Cerebellar cortex (tissue), 1 donor: ENCODE measurements around the gene SYNPO2.
A peak's percentile ranks its signal among the peaks of the same experiment; 100 is the strongest.
"Not testable (repeated sequence)": the region's sequence is repeated elsewhere in the genome, so short reads cannot be mapped to it uniquely, and the experiment has no call there.

Experiments
- DNase-seq: peaks from one replicate; pipeline ENCODE4 v3.0.0-alpha.2; 2015; ENCODE audit warnings: low spot score

Gene SYNPO2

DNA sequence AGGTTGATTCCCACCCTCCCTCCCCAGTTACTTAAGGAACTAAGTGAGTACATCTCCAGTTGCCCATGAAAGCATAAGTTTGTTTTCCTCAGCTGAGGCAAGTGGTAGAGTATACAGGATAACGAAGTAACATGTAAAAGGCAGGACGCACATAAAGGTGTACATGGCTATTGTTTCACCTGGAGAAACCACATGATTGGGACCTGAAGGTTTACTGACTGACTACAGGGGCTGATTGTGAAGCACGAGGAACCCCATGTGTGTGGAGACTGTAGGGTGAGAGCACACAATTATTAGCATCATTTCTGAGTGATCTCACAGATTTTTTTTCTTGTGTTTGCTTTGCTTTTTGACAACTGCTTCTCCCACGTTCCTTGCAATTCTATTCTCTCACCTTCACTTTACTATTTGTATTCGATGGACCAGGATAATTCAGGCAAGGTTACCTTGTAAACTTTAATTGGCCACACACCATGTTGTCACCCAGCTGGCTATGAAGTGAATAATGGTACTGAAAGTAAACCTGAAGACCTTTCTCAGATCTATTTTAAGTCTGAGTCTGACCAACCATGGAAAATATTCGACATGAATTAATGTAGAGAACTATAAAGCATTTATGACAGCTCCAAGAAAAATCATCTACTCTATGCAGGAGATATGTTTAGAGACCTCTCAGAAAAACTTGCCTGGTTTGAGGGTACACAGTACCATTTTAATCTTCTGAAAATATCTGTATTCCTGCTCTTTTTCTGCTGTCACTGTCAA, 144.4 kb downstream of the SYNPO2 start:
- no peak for DNase-seq

DNA sequence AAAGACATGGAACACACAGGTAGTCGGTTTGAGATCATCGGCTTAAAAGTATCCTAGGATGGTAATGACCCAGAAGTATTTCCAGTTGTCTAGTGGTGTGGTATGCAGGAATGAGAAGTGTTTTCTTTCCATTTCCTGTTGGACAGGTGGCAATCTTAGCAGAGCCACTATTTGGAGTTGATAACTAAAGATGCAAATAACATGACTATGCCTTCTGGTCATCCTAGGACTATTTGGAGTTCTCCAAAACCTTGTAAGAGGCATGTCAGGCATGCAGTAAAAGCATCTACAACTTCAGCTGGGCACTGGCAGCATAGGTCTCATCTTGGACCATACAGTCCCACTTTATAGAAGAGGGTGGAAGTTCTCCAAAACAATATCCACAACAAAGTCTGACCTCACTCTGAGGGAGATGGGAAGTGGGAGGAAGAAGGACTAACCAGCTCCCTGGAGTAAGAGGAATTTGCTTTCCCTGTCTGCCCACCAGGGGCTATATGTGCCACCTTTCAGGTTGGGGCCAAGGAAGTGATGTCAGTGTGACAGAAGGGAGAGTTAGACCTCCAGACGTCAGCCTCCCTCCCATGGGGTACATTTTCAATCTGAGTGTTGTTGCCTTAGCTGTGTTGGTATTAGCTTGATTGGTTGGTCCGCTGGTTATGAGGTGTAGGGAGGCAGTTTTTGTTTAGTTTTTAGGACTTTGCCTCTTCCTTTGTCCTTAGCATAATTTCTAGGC, 145.8 kb downstream of the SYNPO2 start:
- no peak for DNase-seq

DNA sequence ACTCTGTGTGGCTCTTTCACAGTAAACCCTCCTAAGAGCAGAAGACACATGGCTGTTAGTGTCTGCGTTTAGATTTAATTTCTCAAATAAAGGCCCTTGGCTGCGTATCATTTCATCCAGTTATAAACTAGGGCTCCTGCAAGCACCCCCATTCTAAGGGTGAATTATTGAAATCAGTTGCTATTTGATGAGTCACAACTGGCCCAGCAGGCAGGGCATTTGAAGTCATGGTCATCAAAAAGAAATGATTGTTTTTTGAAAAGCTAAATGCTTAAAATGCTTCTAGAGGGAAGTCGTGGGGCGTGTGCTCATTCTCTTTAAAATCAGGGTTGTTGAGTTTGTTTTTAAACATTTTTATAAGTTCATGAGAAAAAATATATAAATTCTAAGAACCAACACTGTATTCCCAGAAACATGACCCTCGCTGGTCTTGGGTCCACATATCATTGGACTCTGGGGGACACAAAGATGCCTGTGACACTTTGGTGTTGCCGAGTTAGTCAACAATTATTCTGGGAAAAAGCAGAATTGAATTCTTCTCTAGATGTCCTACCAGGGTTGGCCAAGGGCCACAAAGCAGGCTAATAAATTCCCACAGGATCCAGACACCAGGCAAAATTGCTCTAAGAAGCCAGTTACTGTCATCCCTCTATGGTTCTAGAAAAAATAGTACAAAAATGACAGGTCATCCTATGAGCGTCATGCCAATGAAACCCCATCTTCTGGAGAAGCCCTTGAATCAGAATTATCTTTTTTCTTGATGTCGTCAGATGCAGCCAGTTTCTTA, 147.5 kb downstream of the SYNPO2 start:
- no peak for DNase-seq

DNA sequence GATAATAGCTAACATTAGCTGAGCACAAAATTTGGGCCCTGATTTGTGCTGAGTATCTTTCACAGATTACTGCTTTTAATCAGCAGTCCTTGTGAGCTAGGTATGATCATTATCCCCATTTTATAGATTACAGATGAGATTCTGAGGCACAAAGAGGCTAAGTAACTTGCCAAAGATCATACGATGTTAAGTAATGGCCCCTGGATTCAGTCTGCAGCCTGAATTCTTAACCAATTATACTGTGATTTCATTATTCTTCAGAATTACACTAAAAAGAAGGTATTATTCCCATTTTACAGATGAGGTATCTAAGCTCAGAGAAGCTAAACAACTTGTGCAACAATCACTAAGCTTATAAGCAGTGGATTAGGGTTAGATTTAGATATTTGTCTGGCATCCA, 149.1 kb downstream of the SYNPO2 start:
- no peak for DNase-seq

DNA sequence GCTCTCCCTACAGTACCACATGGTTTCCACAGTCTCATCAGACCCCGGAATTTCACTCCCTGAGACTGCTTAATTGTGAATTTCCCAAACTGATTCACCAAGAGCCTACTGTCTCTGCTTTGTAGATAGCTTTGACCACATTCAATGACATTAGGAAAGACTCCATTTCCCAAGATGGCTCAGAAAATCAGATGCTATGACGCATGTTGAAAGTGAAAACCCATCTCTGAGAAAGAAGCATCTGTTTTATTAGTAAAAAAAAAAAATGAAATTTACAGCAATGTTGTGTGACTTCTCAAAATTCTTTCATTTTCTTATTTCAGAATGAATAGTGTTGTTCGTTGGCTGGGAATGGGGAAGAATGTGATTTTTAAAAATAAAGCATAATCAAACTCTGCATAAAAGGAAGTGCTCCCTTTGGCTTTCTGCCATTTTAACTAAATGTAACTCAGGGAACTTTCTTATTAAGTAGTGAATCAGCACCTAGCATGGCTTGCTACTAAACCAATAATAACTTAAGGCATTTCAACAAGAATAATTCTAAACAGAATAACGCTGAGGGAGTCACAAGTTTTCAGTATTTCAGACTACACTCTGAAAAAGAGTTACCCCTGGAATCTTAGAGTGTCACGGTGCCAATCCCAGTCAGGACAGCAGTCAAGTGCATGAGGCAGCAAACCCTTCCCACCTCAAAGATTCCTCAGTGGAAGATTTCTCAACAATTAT, 149.6 kb downstream of the SYNPO2 start:
- no peak for DNase-seq

DNA sequence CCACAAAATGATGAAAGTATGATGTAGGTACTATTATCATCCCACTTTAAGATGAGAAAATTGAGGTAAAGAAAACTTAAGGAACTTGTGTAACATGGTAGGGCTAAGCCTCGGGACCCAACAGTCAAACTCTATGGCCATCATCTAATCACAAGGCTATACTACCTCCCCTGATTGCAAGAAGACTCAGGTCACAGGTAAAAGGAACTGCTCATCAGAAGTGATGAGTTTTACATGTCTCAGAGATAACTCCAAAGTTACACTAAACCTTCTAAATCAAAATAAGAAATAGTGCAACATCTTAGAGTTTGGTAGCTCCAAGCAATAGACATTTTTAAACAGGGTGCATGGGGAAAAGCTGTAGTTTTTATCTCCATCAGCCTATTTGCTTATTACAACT, 150.5 kb downstream of the SYNPO2 start:
- DNase-seq: no peak

DNA sequence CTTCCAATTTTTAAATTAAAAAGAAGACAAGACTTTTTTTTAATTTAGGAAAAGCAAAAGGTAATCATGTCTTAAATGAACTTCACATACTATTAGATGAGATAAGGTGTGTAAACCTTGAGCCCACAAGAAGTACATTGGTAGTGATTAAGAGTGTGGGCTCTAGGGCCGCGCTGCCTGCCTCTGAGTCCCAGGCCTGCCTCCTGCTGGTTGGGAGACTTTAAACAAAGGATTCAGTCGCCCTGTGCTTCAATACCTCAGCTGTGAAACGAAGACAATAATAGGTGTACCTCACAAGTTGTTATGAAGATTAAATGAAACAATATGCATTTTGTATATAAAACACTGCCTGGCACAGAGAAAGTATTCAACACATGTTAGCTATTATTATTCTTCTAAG, 151.1 kb downstream of the SYNPO2 start:
- no peak for DNase-seq

DNA sequence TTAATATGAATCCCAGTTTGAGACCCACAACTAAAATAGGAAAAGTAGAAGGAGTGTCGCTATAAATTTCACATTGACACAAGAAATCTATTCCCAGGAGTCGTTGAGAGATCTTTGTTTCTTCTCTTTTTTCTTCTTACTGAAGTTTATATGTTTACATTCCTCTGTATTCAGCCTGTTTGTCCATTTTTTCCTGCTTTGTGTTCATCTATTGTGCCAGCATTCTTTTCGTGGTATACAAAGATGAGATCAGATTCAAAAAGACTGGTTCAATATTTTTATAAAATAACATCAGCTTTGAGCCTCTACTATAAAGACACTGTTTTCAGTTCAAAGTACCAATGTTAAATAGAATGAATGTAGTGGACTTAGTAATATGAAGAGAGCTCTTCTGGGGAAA, 151.6 kb downstream of the SYNPO2 start:
- DNase-seq: no peak

DNA sequence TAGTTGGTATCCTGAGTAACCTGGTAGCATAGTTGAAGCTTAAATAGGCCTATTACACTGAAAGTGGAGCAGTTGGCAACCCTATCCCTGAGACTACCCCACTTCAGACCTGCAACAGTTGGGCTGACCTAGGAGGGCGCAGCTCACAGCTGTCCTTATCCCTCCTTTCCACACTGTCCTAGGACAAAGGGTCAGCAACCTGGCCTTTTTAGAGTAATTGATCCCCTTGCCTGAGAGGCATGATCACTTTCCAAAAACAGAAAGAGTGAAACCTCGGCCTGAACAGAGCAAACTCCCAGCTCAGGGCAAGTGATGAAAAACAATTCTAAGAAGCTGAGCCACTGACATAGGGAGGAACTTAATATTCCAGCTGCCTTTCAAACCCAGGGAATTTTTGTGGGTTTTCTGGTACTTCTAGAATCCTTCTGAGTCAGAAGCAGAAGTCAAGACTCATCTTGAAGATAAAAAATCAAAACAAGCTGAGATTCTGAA, 152.1 kb downstream of the SYNPO2 start:
- no peak for DNase-seq

DNA sequence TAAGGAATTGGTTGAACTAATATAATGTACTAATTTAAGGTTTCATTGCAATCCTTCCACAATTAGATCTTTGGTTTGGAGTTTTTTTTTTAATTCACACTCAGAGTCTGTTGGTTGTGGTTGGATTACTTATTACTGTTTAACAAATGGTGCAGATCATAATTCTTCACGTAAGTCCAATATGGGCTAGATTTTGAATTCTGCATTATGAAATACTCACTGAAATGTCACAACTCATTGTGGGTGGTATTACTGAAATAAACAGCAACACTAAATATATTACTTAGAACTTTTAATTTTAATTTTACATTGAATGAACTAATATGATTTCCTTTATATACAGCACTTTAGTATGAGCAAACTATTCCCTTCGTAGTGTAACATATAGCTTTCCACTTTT, 152.7 kb downstream of the SYNPO2 start:
- DNase-seq: no peak

DNA sequence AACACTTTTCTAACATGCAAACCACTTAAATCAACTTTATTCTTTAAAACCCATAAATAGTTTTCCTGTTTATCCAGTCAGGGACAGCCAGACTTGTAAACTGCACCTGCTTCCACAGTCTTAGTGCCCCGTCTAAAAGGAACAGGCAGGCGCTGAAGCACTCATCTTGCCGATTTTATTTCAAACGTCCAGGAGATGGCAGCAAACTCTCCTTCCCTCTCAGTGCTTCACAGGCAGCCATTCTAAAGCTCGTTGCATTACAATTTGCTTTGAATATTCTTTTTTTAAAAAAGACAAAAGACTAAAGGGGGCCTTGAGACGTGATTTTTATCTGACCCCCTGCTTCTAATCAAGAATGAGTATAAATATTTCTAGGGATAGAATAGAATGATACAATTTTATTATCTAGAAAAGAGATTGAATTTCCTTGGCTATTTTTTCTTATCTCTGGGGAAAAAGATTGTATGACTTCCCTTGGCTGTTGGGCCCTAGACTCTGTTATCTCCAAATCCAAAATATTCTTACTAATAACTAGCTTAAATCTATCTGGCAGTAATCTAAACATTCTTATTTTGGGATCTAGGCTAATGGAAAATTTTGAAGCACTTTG, 153.4 kb downstream of the SYNPO2 start:
- DNase-seq: peak; percentile 72

DNA sequence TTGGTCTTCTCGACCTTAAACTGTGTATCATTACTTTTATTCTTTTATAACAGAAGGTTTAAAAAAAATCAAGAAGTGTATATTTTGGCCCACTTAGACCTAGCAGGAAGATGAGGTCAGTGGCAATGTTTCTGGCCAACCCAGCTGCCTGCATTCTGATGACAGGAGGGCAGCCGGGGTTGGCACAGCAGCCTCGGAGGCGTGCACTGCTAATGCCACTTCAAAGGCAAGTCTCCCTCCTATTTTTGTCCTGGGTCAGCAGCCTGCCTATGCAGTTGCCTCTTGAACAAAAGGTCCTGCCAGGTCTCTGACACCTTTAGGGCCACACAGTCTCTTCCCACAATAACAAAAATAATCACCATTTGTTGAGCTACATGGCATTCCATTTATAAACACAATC, 157.6 kb downstream of the SYNPO2 start:
- no peak for DNase-seq

DNA sequence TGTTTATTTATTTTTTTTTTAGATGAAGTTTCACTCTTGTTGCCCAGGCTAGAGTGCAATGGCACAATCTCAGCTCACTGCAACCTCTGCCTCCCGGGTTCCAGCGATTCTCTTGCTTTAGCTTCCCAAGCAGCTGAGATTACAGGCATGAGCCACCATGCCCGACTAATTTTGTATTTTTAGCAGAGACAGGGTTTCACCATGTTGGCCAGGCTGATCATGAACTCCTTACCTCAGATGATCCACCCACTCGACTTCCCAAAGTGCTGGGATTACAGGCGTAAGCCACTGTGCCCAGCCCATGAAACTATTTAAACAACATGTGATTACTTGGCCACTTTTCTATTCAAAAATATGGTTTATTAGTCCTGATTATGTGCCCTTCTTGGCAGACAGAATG, 158.4 kb downstream of the SYNPO2 start:
- DNase-seq: not testable (repeated sequence)

DNA sequence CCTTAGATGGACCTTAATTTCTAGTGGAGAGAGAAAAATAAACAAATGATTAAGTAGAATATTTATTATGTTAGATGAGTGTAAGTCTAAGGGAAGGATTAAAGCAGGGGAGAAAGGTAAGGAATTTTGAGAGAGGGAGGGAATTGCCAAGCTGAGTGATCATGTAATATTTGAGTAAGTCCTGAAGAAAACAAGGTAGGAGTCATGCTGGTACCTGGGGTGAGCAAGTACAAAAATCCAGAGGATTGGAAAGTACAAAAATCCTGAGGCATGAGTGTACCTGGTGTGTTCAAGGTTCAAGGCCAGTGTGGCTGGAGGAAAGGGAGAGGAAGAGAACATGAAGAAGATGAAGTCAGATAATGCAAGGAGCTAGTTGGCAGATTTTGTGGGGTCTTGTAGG, 159.8 kb downstream of the SYNPO2 start:
- DNase-seq: no peak

DNA sequence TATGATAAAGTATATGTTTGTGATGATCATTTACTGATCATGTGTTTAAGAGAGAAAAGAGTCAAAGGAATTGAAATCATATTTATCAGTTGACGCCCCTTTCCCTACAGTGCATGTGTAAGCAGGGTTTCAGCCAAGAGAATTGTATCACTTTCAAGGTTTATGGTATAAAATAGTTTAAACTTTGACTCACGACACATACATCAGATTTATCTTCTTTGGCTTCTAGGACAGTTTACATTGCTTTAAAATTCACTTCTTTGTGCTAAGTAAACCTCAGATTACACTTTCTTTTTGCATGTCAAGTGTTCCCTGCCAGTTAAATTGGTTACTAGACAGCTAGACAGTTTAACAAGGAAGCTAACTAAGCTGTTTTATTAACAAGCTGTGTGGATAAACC, 160.7 kb downstream of the SYNPO2 start:
- DNase-seq: no peak

DNA sequence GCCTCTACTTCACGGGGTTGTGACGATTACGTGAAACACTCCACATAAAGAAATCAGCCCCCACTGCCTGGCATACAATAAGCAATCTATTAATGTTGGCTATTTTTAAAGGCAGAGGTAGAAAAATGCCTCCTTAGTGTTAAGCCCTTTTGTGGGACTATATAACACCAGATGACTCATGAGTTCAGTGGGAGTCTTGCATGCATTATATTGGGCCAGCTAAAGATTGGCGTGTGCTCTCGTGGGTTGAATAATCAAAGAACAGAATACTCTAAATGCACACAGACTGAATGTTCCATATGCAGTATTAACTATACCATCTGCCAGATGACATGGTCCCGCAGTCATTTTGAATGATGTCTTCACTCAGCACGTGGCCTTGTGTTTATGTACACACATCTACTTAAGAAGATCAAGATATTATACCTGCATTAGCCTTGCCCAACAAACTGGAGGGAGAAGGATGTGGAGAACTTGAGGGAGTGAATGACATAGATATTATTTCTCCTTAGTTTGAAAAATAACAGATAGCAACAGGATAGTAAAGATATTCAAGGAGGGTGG, 162.0 kb downstream of the SYNPO2 start:
- no peak for DNase-seq

DNA sequence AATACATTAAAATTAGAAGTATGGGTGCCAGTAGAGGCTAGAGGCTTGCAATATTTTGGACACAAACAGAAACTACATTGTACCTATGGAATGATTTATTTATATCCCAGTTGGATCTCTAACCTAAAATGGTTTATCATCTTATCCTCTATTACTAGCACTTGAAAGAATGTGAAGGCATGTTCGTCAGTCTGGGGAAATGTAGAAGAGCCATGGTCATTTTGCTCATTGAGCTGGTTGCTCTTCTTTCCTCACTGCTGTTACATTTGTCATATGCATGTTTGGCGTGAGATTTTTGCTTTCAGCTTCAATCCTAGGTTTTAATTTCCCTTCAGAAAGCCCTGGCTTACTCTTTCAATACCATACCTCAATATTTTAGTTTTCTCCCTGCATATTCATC, 164.6 kb downstream of the SYNPO2 start:
- DNase-seq: no peak

DNA sequence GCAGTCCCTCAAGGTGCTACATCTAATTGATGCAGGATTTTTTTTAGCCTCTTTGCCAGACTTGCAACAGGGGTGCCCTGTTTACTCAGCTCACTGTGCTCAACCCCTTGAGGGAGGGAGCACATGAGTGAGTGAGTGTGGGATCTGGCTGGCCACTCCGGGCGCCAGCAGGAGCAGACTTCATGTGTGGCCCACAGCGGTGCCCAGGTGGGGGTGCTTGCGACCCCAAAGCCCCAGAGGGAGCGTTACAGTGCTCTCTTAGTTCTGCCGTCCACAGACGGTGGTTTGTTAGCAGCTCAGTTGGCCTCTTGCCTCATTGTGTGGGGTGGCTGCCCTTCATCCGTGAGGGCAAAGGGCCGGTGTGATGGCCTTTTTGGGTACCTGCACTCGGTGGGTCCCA, 165.3 kb downstream of the SYNPO2 start:
- no peak for DNase-seq

DNA sequence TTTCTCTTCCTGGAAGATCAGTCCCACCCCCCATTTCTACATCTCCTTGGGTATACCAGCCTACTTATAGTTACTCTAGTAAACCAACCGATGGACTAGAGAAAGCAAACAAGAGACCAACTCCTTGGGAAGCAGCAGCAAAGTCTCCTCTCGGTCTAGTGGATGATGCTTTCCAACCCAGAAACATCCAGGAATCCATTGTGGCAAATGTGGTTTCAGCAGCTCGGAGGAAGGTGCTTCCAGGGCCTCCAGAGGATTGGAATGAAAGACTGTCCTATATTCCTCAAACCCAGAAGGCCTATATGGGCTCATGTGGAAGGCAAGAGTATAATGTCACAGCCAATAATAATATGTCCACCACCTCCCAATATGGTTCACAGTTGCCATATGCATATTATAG, 168.8 kb downstream of the SYNPO2 start:
- DNase-seq: no peak

DNA sequence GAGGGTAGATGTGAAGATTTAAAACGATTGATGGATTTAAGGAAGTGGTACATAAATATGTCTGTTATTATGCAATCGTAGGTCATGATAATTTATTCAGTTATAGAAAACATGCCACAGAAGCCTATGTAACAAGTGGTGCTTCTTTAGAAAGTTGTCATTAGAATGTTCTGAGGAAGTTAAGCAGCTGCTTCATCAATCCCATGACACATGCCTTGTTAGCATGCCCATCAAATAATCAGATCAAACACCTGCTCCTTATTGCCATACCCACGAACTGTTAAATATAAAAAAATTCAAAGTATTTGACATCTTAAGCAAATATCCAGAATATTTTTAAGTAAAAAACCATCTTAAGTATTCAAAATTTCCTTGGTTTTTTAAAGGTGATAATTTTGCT, 170.6 kb downstream of the SYNPO2 start:
- no peak for DNase-seq

DNA sequence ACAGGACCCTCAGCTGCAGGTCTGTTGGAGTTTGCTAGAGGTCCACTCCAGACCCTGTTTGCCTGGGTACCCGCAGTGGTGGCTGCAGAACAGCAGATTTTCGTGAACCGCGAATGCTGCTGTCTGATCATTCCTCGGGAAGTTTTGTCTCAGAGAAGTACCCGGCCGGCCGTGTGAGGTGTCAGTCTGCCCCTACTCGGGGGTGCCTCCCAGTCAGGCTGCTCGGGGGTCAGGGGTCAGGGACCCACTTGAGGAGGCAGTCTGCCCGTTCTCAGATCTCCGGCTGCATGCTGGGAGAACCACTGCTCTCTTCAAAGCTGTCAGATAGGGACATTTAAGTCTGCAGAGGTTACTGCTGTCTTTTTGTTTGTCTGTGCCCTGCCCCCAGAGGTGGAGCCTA, 178.5 kb downstream of the SYNPO2 start:
- not testable (repeated sequence) for DNase-seq
